ENCODE measurements around the gene TMEM143.

DNA sequence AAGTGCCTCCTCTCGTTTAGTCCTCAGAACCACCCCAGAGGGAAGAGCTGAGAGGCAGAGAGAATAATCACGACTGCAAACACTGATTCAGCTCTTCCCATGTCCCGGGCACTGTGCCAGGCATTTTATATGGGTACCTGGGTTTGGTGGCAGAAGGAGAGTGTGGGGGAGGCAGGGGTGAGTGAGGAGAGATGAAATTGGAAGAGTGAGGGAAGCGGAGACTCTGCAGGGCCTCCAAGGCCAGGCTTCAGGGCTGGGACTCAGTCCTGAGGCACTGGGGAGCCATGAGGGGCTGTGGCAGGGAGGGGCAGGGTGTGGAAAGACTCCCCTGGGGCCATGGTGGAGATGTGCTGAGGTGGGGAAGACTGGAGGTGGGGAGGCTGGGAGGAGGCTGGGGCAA is 9.2 kb upstream of the TMEM143 start:
- TF ChIP-seq, protein P1, sequence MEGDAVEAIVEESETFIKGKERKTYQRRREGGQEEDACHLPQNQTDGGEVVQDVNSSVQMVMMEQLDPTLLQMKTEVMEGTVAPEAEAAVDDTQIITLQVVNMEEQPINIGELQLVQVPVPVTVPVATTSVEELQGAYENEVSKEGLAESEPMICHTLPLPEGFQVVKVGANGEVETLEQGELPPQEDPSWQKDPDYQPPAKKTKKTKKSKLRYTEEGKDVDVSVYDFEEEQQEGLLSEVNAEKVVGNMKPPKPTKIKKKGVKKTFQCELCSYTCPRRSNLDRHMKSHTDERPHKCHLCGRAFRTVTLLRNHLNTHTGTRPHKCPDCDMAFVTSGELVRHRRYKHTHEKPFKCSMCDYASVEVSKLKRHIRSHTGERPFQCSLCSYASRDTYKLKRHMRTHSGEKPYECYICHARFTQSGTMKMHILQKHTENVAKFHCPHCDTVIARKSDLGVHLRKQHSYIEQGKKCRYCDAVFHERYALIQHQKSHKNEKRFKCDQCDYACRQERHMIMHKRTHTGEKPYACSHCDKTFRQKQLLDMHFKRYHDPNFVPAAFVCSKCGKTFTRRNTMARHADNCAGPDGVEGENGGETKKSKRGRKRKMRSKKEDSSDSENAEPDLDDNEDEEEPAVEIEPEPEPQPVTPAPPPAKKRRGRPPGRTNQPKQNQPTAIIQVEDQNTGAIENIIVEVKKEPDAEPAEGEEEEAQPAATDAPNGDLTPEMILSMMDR (IDR thresholded peaks at IDR 0.05): no peak
- no peak for TF ChIP-seq POLR2A (IDR thresholded peaks at IDR 0.05)

Data from body of pancreas (tissue), 4 donors.